D721Med (cell line): ENCODE measurements around the gene BAIAP2L1.

ENCODE experiments used
- DNase-seq: peaks from one replicate; pipeline ENCODE4 v3.0.0; 2011; ENCODE audit warnings: low spot score; ENCODE audit not compliant: insufficient read length
- FAIRE-seq: peaks from 2 replicates; lab custom pipeline; 2011; peaks lifted over from hg19 to GRCh38; lab: Jason Lieb, UNC
- CTCF ChIP-seq: IDR thresholded peaks from 2 replicates; pipeline ENCODE4 v1.5.1; 2012; ENCODE audit warnings: mild to moderate bottlenecking, control low read depth; ENCODE audit not compliant: insufficient read depth; ENCODE audit errors: missing control alignments

Gene BAIAP2L1

GRCh38 chr7:98280296-98280695, 120.6 kb downstream of the BAIAP2L1 start:
- no peak for TF ChIP-seq CTCF
- FAIRE-seq = no peak

GRCh38 chr7:98278936-98279335, 122.0 kb downstream of the BAIAP2L1 start:
- TF ChIP-seq CTCF = no peak
- FAIRE-seq (no peak), DNase-seq (no peak)

More at GRCh38 chr7:98280296-98280695, 120.6 kb downstream of the BAIAP2L1 start:
- no peak for DNase-seq

- DNase-seq (no peak), FAIRE-seq (no peak)
- no peak for TF ChIP-seq CTCF
Measured at GRCh38 chr7:98278408-98278807, 122.5 kb downstream of the BAIAP2L1 start.

DNA sequence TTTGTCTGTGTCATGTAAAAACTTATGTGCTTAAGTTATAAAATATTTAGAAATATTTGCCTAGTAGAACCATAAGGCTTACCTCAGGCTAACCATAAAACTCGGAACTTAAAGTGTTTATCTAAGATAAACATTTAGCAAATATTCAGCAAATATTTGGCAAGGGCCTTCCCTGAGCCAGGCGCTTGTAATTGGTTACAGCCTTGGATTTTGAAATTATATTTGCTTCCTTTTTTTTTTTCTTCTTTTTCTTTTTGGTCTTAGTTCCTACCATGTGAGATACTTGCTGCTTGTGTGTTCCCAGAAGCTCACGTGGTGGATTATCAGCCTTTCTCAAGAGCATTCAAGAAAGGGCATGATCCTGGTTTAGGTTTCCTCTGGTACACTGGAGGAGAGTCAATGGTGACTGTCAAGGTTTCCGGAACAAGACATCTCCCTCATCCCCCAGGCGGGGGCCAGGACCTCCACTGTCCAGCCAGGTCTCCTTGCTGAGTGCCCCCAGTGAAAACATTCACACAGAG, 124.6 kb downstream of the BAIAP2L1 start:
- TF ChIP-seq CTCF = no peak
- DNase-seq = no peak
- no peak for FAIRE-seq

DNA sequence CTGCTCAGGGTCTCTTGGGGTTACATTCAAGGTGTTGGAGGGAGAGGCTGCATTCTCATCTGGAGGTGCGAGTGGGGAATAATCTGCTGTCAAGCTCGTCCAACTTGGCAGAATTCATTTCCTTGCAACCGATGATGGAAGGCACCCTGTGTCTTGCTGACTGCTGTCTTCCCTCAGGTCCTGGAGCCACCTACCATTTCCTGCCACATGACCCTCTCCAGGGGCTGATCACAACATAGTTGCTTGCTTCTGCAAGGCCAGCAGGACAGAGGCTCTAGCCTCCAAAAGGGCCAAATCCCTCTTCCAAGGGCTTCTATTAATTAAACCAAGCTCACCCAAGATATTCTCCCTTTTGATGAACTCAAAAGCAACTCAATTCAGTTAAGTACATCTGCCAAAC, 133.6 kb downstream of the BAIAP2L1 start:
- DNase-seq (no peak), FAIRE-seq (no peak)
- TF ChIP-seq CTCF = no peak

- FAIRE-seq (no peak), DNase-seq (no peak)
- peak; percentile 5 for TF ChIP-seq CTCF
Measured at GRCh38 chr7:98266840-98267239, 134.1 kb downstream of the BAIAP2L1 start.

DNA sequence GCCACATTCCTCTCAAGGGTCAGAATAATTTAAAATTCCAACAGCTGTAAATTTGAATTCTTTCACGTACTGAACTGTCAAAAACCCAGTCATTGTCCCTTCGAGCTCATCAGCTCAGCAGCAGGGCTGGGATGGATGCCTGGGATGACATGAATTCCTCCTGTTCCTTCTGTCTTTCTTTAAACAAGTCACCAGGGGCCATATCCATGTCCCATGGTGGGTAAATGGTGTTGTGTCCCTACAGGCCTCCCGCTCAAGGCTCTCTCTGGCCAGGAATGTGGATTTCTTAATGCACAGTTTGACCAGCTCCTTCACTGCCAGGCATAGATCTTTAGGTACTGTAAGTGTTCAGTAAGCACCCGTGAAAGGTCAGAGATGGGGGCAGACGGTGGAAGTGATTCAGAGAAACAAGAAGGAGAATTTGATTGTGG, 135.0 kb downstream of the BAIAP2L1 start:
- FAIRE-seq = no peak
- no peak for TF ChIP-seq CTCF
- no peak for DNase-seq
